A549 (cell line): Measurements from ENCODE around the gene CLEC4E. TPM values are rescaled to one million over a fixed set of nuclear protein-coding genes. Genes with fewer than 3 reads are reported as not detected.
"Not testable (repeated sequence)": the region's sequence is repeated elsewhere in the genome, so short reads cannot be mapped to it uniquely, and the experiment has no call there.

ENCODE experiments used
- ATAC-seq, 2 experiments: fragments of 200-7000 bp in 1 of 2; fragments of >200 bp in 1 of 2; cut with Nextera tagmentation in 1 of 2; cut with Tn5 transposase in 1 of 2; 3 replicates each; pipeline versions ENCODE4 v1.8.0 to v1.9.1; 2018 to 2020; ENCODE audit warnings: mild to moderate bottlenecking in 1 of 2, moderate library complexity in 1 of 2
- CTCF ChIA-PET: fragments of 300-600 bp; sonication (Branson Sonifier 250); formaldehyde crosslinking; extraction: SDS; loops from one replicate; lab custom pipeline; 2021; ENCODE audit warnings: antibody characterized with exemption, inconsistent platforms; lab: Yijun Ruan, JAX
- POLR2A ChIA-PET: fragments of 350-600 bp; formaldehyde crosslinking; extraction: SDS; loops from one replicate; lab custom pipeline; 2021; ENCODE audit warnings: antibody characterized with exemption, inconsistent platforms; lab: Yijun Ruan, JAX
- DNase-seq, 2 experiments: peaks; one replicate each; pipeline versions ENCODE4 v3.0.0 to v3.0.0-alpha.2; 2011 to 2016; ENCODE audit warnings: low read depth in 1 of 2, low spot score in 1 of 2
- FAIRE-seq: peaks from 2 replicates; lab custom pipeline; 2011; peaks lifted over from hg19 to GRCh38; lab: Jason Lieb, UNC
- H3K27ac ChIP-seq, 2 experiments: fragments of >200 bp; sonication (Bioruptor Twin); formaldehyde crosslinking; 3 replicates each; pipeline ENCODE4 v1.5.1; 2016 to 2017
- H3K4me1 ChIP-seq: fragments of >200 bp; sonication (Bioruptor Twin); formaldehyde crosslinking; 3 replicates; pipeline ENCODE4 v1.6.1; 2016
- H3K4me2 ChIP-seq: fragments of >200 bp; sonication (Bioruptor Twin); formaldehyde crosslinking; 3 replicates; pipeline ENCODE4 v1.6.1; 2016
- H3K4me3 ChIP-seq: fragments of >200 bp; sonication (Bioruptor Twin); formaldehyde crosslinking; 3 replicates; pipeline ENCODE4 v1.5.1; 2016
- H3K9me3 ChIP-seq: fragments of >200 bp; sonication (Bioruptor Twin); formaldehyde crosslinking; 3 replicates; pipeline ENCODE4 v1.6.1; 2016
- BCL3 ChIP-seq: fragments of >200 bp; sonication (Bioruptor Twin); formaldehyde crosslinking; IDR thresholded peaks from 3 replicates; pipeline ENCODE4 v1.6.1; 2016
- CHD2 ChIP-seq: fragments of 150-350 bp; IDR thresholded peaks from 2 replicates; pipeline ENCODE4 v1.6.1; 2014; ENCODE audit warnings: low read length; ENCODE audit not compliant: partially characterized antibody
- EHF ChIP-seq: fragments of 250-450 bp; sonication (Bioruptor Pico); IDR thresholded peaks from 2 replicates; pipeline ENCODE4 v1.5.0; 2020; ENCODE audit warnings: mild to moderate bottlenecking
- HEYL ChIP-seq: fragments of 250-450 bp; sonication (Bioruptor Pico); IDR thresholded peaks from 2 replicates; pipeline ENCODE4 v1.8.0; 2021; ENCODE audit warnings: mild to moderate bottlenecking, moderate library complexity
- HMGXB4 ChIP-seq: fragments of 250-450 bp; sonication (Bioruptor Pico); IDR thresholded peaks from 2 replicates; pipeline ENCODE4 v1.5.0; 2021; ENCODE audit warnings: mild to moderate bottlenecking, moderate library complexity, borderline replicate concordance
- HOXA7 ChIP-seq: fragments of 250-450 bp; sonication (Bioruptor Pico); IDR thresholded peaks from 2 replicates; pipeline ENCODE4 v1.5.0; 2020; ENCODE audit warnings: mild to moderate bottlenecking, moderate library complexity
- HOXB13 ChIP-seq: fragments of 250-450 bp; sonication (Bioruptor Pico); IDR thresholded peaks from 2 replicates; pipeline ENCODE4 v1.5.0; 2020; ENCODE audit warnings: low read depth, mild to moderate bottlenecking, moderate library complexity
- MAFK ChIP-seq: fragments of 450-650 bp; IDR thresholded peaks from 2 replicates; pipeline ENCODE4 v1.6.1; 2014; ENCODE audit not compliant: partially characterized antibody
- MAX ChIP-seq: IDR thresholded peaks from 2 replicates; pipeline ENCODE4 v1.6.1; 2012
- NFE2L2 ChIP-seq: fragments of 150-350 bp; conservative IDR thresholded peaks from 2 replicates; pipeline ENCODE4 v1.6.1; 2014; ENCODE audit warnings: low read length
- POLR2A ChIP-seq: IDR thresholded peaks from 2 replicates; pipeline ENCODE4 v1.6.1; 2012; ENCODE audit warnings: mild to moderate bottlenecking, low read length
- POLR2AphosphoS2 ChIP-seq: conservative IDR thresholded peaks from 2 replicates; pipeline ENCODE4 v1.6.1; 2012; ENCODE audit warnings: low read length, improper control_type of control experiment, inconsistent platforms
- SMC3 ChIP-seq: fragments of >200 bp; sonication (Bioruptor Twin); formaldehyde crosslinking; IDR thresholded peaks from 3 replicates; pipeline ENCODE4 v1.6.1; 2018; ENCODE audit warnings: inconsistent platforms
- TFCP2L1 ChIP-seq: fragments of 250-450 bp; sonication (Bioruptor Pico); IDR thresholded peaks from 2 replicates; pipeline ENCODE4 v1.5.0; 2021; ENCODE audit warnings: mild to moderate bottlenecking
- WGBS: methylation state at CpG from one replicate; pipeline ENCODE4 v1.1.6; 2017; ENCODE audit errors: missing lambda C conversion rate; 5-methylcytosine and 5-hydroxymethylcytosine counted together
- polyA minus RNA-seq: library from RNA; depleted of rRNA, polyadenylated mRNA; stranded (reverse); fragments of >200 nt; gene quantifications from 2 replicates; pipeline ENCODE4 v1.2.3, GENCODE V29; 2011; rRNA and poly(A)+ RNA removed
- polyA plus RNA-seq, 4 experiments: library from polyadenylated mRNA; depleted of rRNA in 3 of 4; stranded (reverse); fragments of >200 nt; fragmentation: RNase III in 1 of 4; extraction: RNeasy Plus Mini Kit Qiagen cat#74134 plus additional on column Dnase treatment in 1 of 4; gene quantifications; 2 replicates in 3 of 4; 3 replicates in 1 of 4; pipeline ENCODE4 v1.2.3, GENCODE V29; 2011 to 2017

Gene CLEC4E
- polyA plus RNA-seq (2011; rRNA removed) = 0.06 and 0.28 TPM in 2 replicates
- polyA plus RNA-seq (2012; cell fraction: cytosol; rRNA removed) = not detected in 2 replicates
- not detected in 2 replicates for polyA plus RNA-seq (2012; cell fraction: nucleus; rRNA removed)
- not detected in 3 replicates for polyA plus RNA-seq (2017; fragmentation: RNase III; extraction: RNeasy Plus Mini Kit Qiagen cat#74134 plus additional on column Dnase treatment)
- not detected in 2 replicates for polyA minus RNA-seq

GRCh38 chr12:8540831-8541230, at the start of gene CLEC4E:
Gene CLEC4E, minus strand, starts transcription at chr12:8540905. Its CDS starts 108 bp downstream, at chr12:8540797.
- H3K4me1 ChIP-seq, DNase-seq, POLR2A ChIA-PET, H3K4me2 ChIP-seq, ATAC-seq, H3K4me3 ChIP-seq, H3K27ac ChIP-seq, H3K9me3 ChIP-seq: not testable (repeated sequence)
- CTCF ChIA-PET = interaction anchor here (0.7 to 4.7 kb wide), 4 partner anchors 13 to 350 kb away, joined by 3 to 68 read pairs (median 4); partner anchors contain the start of gene AICDA
- peak; percentile 97 for FAIRE-seq
- WGBS = 12% methylated on average over 4 of the region's 4 CpGs

GRCh38 chr12:8589679-8590078, 49.0 kb upstream of the CLEC4E start:
- no peak overlapping the region for H3K4me2 ChIP-seq
- TF ChIP-seq POLR2AphosphoS2 (no peak), BCL3 (no peak), HMGXB4 (CRISPR knock-in tag) (no peak), HOXA7 (CRISPR knock-in tag) (no peak), TFCP2L1 (CRISPR knock-in tag) (no peak), SMC3 (no peak), HEYL (CRISPR knock-in tag) (no peak), HOXB13 (CRISPR knock-in tag) (no peak)
- TF ChIP-seq, all 56 proteins: peak for 0
- POLR2A ChIA-PET = no interaction called here
- CTCF ChIA-PET = interaction anchor here (0.7 to 2.9 kb wide), 4 partner anchors 9 to 45 kb away, joined by 3 to 15 read pairs (median 6); no protein-coding TSS in a partner anchor
- FAIRE-seq (no peak), ATAC-seq (no peak), DNase-seq (no peak)
- 52% methylated on average over 7 of the region's 7 CpGs for WGBS
- H3K4me3 ChIP-seq = no peak overlapping the region
- H3K27ac ChIP-seq = no peak overlapping the region
- peaks cover 3% of the 10 kb centered on the region; the same call in 1 of the 3 replicates for H3K4me1 ChIP-seq
- no peaks in the 10 kb centered on the region for H3K9me3 ChIP-seq

- H3K4me1 ChIP-seq, H3K9me3 ChIP-seq, H3K27ac ChIP-seq, POLR2A ChIA-PET, DNase-seq, FAIRE-seq, H3K4me2 ChIP-seq, ATAC-seq, H3K4me3 ChIP-seq: not testable (repeated sequence)
- 51% methylated on average over 13 of the region's 13 CpGs for WGBS
- CTCF ChIA-PET = interaction anchor here (1.3 to 2.1 kb wide), 2 partner anchors 26 to 40 kb away, joined by 3 to 8 read pairs; no protein-coding TSS in a partner anchor
Measured at GRCh38 chr12:8584478-8584877, 43.8 kb upstream of the CLEC4E start.

- POLR2A ChIA-PET = no interaction called here
- CTCF ChIA-PET = interaction anchor here (0.5 to 2.1 kb wide), 3 partner anchors 26 to 354 kb away, joined by 3 to 8 read pairs (median 3); no protein-coding TSS in a partner anchor
Measured at GRCh38 chr12:8584004-8584403, 43.3 kb upstream of the CLEC4E start.

GRCh38 chr12:8581098-8581784, 40.5 kb upstream of the CLEC4E start:
- Histone ChIP-seq H3K27ac (no peak overlapping the region), H3K4me3 (no peak overlapping the region), H3K9me3 (no peaks in the 10 kb centered on the region), H3K4me2 (no peak overlapping the region), H3K4me1 (no peaks in the 10 kb centered on the region)
- CTCF ChIA-PET = interaction anchor here (1.0 to 2.0 kb wide), 2 partner anchors 8 to 37 kb away, joined by 3 to 9 read pairs; no protein-coding TSS in a partner anchor
- FAIRE-seq = no peak
- no peak for DNase-seq
- POLR2A ChIA-PET = no interaction called here
- no peak for ATAC-seq
- WGBS = 39% methylated on average over 9 of the region's 9 CpGs
- no peak for TF ChIP-seq NFE2L2
- TF ChIP-seq MAX = no peak
- no peak for TF ChIP-seq CHD2

More at GRCh38 chr12:8584004-8584403, 43.3 kb upstream of the CLEC4E start:
- ATAC-seq (no peak), FAIRE-seq (no peak), DNase-seq (no peak)
- Histone ChIP-seq H3K9me3 (no peaks in the 10 kb centered on the region), H3K27ac (no peak overlapping the region), H3K4me2 (no peak overlapping the region), H3K4me3 (no peak overlapping the region), H3K4me1 (no peaks in the 10 kb centered on the region)
- TF ChIP-seq MAFK (no peak), EHF (CRISPR knock-in tag) (no peak), POLR2A (no peak)
- 66% methylated on average over 7 of the region's 7 CpGs for whole genome bisulfite sequencing
